T-helper 1 cell treated with Interleukin-12 subunit alpha and Interleukin-12 subunit beta and Interleukin-4 antibody, amounts not matched to agents 30 μg/mL and 1 μg/mL, for 36 hours (primary cell): ENCODE data around the gene LYST.

Source experiments
- H3K27ac Mint-ChIP-seq: one replicate; pipeline ENCODE4 v1.8.0; 2021; ENCODE audit warnings: mild to moderate bottlenecking, mixed read lengths
- H3K27me3 Mint-ChIP-seq: one replicate; pipeline ENCODE4 v1.8.0; 2021; ENCODE audit warnings: low read depth, mixed read lengths
- H3K36me3 Mint-ChIP-seq: one replicate; pipeline ENCODE4 v1.8.0; 2021; ENCODE audit warnings: low read depth, mixed read lengths
- H3K4me1 Mint-ChIP-seq: one replicate; pipeline ENCODE4 v1.8.0; 2021; ENCODE audit warnings: low read depth, mixed read lengths
- H3K4me3 Mint-ChIP-seq: one replicate; pipeline ENCODE4 v1.8.0; 2021; ENCODE audit warnings: mild to moderate bottlenecking, moderate library complexity, mixed read lengths
- H3K9me3 Mint-ChIP-seq: one replicate; pipeline ENCODE4 v1.8.0; 2021; ENCODE audit warnings: mixed read lengths

Gene LYST

DNA sequence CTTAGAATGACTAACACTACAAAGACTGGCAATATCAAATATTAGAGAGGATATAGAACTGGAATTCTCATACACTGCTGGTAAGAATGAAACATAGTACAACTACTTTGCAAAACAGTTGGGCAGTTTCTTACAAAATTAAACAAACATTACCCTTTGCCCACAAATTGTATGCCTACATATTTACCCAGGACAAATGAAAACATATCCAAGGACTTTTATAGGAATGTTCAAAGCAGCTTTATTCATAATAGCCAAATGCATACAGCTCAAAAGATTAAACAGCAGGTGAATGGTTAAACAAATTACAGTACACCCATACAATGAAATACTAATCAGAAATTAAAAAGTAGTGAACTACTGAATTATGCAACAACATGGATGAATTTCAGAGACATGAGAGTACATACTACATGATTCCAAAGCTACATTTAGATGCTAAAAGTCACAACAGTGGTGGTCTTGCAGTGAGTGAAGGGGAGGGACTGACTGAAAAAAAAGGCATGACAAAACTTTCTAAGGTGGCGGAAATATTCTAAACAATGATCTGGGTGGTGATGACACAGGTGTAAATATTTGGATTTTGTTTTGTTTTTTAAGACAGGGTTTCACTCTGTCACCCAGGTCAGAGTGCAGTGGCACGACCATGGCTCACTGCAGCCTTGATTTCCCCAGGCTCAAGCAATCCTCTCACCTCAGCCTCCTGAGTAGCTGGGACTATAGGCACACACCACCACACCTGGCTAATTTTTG is 40.4 kb downstream of the LYST start:
- peaks cover 24% of the 10 kb centered on the region for H3K36me3 Mint-ChIP-seq
- H3K4me3 Mint-ChIP-seq = no peak overlapping the region
- H3K27ac Mint-ChIP-seq = no peak overlapping the region
- H3K4me1 Mint-ChIP-seq = peaks cover 2% of the 10 kb centered on the region
- no peaks in the 10 kb centered on the region for H3K9me3 Mint-ChIP-seq
- no peaks in the 10 kb centered on the region for H3K27me3 Mint-ChIP-seq

- H3K27me3 Mint-ChIP-seq = no peaks in the 10 kb centered on the region
- no peaks in the 10 kb centered on the region for H3K9me3 Mint-ChIP-seq
- no peak overlapping the region for H3K4me3 Mint-ChIP-seq
- H3K27ac Mint-ChIP-seq = no peak overlapping the region
- no peaks in the 10 kb centered on the region for H3K4me1 Mint-ChIP-seq
- H3K36me3 Mint-ChIP-seq = peaks cover 17% of the 10 kb centered on the region
Measured at GRCh38 chr1:235825229-235825628, 41.5 kb downstream of the LYST start.

GRCh38 chr1:235823684-235824083 is 43.0 kb downstream of the LYST start:
- no peaks in the 10 kb centered on the region for H3K4me1 Mint-ChIP-seq
- no peak overlapping the region for H3K27ac Mint-ChIP-seq
- H3K27me3 Mint-ChIP-seq = no peaks in the 10 kb centered on the region
- no peaks in the 10 kb centered on the region for H3K9me3 Mint-ChIP-seq
- H3K36me3 Mint-ChIP-seq = peaks cover 16% of the 10 kb centered on the region
- no peak overlapping the region for H3K4me3 Mint-ChIP-seq

DNA sequence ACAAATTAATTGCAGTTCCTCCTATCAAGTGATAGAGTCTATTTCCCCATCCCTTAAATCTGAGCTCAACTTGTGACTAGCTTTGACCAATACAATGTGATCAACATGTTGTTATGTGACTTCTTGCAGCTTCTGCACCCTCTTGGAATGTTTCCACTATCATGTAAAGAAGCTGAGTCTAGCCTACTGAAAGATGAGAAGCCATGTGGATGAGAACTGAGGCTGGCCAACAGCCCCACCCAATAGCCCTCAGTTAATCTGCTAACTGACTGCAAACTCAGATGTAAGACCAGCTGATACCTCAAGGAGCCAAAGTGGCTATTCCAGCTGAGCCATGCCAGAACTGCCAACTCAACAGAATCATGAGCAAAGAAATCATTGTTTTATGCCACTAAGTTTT is 44.0 kb downstream of the LYST start:
- H3K36me3 Mint-ChIP-seq = peaks cover 10% of the 10 kb centered on the region
- no peaks in the 10 kb centered on the region for H3K4me1 Mint-ChIP-seq
- H3K27me3 Mint-ChIP-seq = no peaks in the 10 kb centered on the region
- no peak overlapping the region for H3K27ac Mint-ChIP-seq
- no peaks in the 10 kb centered on the region for H3K9me3 Mint-ChIP-seq
- no peak overlapping the region for H3K4me3 Mint-ChIP-seq

- H3K4me3 Mint-ChIP-seq = no peak overlapping the region
- no peaks in the 10 kb centered on the region for H3K4me1 Mint-ChIP-seq
- H3K27ac Mint-ChIP-seq = no peak overlapping the region
Measured at GRCh38 chr1:235821361-235821981, 45.2 kb downstream of the LYST start.

GRCh38 chr1:235820061-235820460 is 46.6 kb downstream of the LYST start:
- Mint-ChIP-seq H3K27me3 (no peaks in the 10 kb centered on the region), H3K27ac (no peak overlapping the region), H3K9me3 (no peaks in the 10 kb centered on the region), H3K4me1 (no peaks in the 10 kb centered on the region), H3K36me3 (peaks cover 5% of the 10 kb centered on the region), H3K4me3 (no peak overlapping the region)

More at GRCh38 chr1:235821361-235821981, 45.2 kb downstream of the LYST start:
- H3K27me3 Mint-ChIP-seq = no peaks in the 10 kb centered on the region
- H3K36me3 Mint-ChIP-seq = peaks cover 10% of the 10 kb centered on the region
- no peaks in the 10 kb centered on the region for H3K9me3 Mint-ChIP-seq

GRCh38 chr1:235818632-235819136 is 48.0 kb downstream of the LYST start:
- Mint-ChIP-seq H3K27ac (no peak overlapping the region), H3K27me3 (no peaks in the 10 kb centered on the region), H3K4me1 (no peaks in the 10 kb centered on the region), H3K9me3 (no peaks in the 10 kb centered on the region), H3K4me3 (no peak overlapping the region), H3K36me3 (peaks cover 4% of the 10 kb centered on the region)

GRCh38 chr1:235817101-235817728 is 49.5 kb downstream of the LYST start:
- no peak overlapping the region for H3K4me3 Mint-ChIP-seq
- H3K27me3 Mint-ChIP-seq = no peaks in the 10 kb centered on the region
- no peaks in the 10 kb centered on the region for H3K9me3 Mint-ChIP-seq
- no peaks in the 10 kb centered on the region for H3K4me1 Mint-ChIP-seq
- H3K36me3 Mint-ChIP-seq = no peaks in the 10 kb centered on the region
- no peak overlapping the region for H3K27ac Mint-ChIP-seq

DNA sequence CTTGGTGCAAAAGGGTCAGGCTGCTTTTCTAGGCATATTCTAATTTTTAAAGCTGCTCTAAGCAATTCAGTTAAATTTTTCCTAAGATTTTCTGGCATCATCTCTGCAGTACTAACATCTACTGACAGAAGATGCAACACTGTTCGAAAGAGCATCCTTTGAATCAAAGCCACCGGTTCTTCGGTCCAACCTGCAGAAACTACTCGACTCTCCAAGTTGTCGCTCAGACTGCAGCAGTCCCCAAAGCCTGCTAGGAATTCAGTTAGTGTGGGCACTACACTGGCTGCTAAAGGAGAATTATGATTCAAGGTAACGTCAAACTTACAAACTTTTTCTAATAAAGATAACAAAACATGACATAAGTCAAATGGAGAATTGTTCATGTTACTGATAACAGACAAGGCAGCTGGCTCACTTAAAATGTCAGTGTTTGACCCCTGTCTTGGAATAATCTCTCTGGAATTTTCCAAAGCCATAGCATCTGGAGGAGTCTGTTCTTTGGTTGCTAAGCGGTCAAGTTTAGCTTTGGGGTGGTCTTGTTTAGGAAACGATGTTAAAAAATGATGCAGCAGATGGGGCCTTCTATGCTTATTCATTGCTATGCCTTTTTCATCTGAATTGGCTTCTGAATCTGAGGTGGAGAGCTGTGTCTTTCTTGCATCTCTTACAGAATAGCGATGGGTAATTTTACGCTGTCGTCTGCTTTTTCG is 56.9 kb downstream of the LYST start:
- Mint-ChIP-seq H3K4me1 (no peaks in the 10 kb centered on the region), H3K36me3 (peaks cover 14% of the 10 kb centered on the region)

GRCh38 chr1:235808223-235808622 is 58.5 kb downstream of the LYST start:
- Mint-ChIP-seq H3K27ac (no peak overlapping the region), H3K4me3 (no peak overlapping the region), H3K36me3 (peaks cover 16% of the 10 kb centered on the region), H3K27me3 (no peaks in the 10 kb centered on the region), H3K9me3 (no peaks in the 10 kb centered on the region), H3K4me1 (no peaks in the 10 kb centered on the region)

More for the DNA sequence above, 56.9 kb downstream of the LYST start:
- no peaks in the 10 kb centered on the region for H3K9me3 Mint-ChIP-seq
- no peak overlapping the region for H3K27ac Mint-ChIP-seq
- no peak overlapping the region for H3K4me3 Mint-ChIP-seq
- no peaks in the 10 kb centered on the region for H3K27me3 Mint-ChIP-seq

- Mint-ChIP-seq H3K4me3 (no peak overlapping the region), H3K36me3 (peaks cover 22% of the 10 kb centered on the region), H3K27ac (no peak overlapping the region), H3K27me3 (no peaks in the 10 kb centered on the region), H3K4me1 (peaks cover 1% of the 10 kb centered on the region), H3K9me3 (no peaks in the 10 kb centered on the region)
Measured at GRCh38 chr1:235806123-235806522, 60.6 kb downstream of the LYST start.

DNA sequence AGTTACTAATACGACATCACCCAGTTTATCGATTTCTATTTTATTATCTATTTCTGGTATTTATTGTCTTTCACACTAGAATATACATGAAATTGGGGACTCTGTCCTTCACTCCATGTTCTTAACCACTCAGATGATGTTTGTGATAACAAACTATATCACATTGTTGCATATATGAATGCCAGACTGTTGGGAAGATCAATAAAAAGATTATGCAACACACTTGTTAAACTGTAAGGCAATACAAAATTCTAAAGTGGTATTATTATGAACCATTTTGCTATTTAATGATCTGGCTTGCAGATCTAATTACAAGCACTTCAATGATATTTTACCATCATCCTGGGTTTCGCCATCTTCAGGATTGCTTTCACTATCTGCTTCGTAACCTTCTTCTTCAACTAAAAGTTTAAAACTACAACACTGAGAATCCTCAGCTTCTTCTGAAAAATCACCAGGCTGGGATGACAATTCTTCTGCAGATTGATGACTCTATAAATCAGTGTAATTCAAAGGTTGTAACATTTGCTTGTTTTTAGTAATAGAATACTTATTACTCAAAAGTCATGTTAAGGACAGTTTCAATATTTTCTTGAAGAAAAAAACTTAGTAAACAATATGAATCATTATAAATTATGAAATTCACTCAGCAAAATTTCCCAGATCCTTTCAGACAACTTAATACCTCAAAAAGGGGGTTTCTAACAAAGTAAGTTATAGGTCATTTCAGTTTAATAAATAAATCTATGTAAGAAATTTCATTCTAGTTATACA is 63.9 kb downstream of the LYST start:
- Mint-ChIP-seq H3K4me1 (peaks cover 1% of the 10 kb centered on the region), H3K27me3 (no peaks in the 10 kb centered on the region), H3K9me3 (no peaks in the 10 kb centered on the region), H3K27ac (no peak overlapping the region), H3K4me3 (no peak overlapping the region), H3K36me3 (peaks cover 27% of the 10 kb centered on the region)

GRCh38 chr1:235799264-235799663 is 67.4 kb downstream of the LYST start:
- H3K4me1 Mint-ChIP-seq = peaks cover 1% of the 10 kb centered on the region

DNA sequence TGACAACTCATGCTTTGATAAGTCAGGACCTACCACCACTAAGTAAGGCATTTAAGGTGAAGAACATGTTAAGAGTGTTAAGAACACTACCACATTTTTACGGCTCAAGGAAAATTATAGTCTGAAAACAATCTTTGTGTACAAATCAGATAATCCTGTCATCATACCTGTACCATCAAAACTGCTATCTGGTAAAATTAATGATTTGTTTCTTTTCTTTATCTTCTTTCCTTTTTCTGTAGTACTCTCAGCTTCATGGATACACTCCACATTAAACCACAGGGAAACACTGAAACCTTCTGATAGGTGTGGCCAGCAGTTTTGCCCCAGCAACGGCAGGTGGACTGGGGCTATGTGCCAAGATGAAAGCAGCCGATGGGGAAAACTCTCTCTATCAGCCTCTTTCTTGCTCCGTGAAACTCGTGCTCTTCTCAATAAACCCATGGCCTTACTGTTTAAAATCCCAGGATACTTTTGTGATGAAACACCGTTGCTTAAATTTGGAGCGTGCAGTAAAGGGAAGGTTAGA is 75.1 kb downstream of the LYST start:
- Mint-ChIP-seq H3K9me3 (no peaks in the 10 kb centered on the region), H3K4me1 (no peaks in the 10 kb centered on the region), H3K36me3 (peaks cover 21% of the 10 kb centered on the region), H3K27me3 (no peaks in the 10 kb centered on the region), H3K27ac (no peak overlapping the region), H3K4me3 (no peak overlapping the region)

More at GRCh38 chr1:235799264-235799663, 67.4 kb downstream of the LYST start:
- Mint-ChIP-seq H3K4me3 (no peak overlapping the region), H3K27ac (no peak overlapping the region), H3K36me3 (peaks cover 25% of the 10 kb centered on the region), H3K27me3 (no peaks in the 10 kb centered on the region), H3K9me3 (no peaks in the 10 kb centered on the region)
